Loucy (cell line): ENCODE data around the gene OGA.

ENCODE experiments used
- H2AFZ ChIP-seq: fragments of 200-600 bp; sonication (generic); 2 replicates; pipeline ENCODE4 v1.6.0; 2016; ENCODE audit warnings: antibody characterized with exemption, mild to moderate bottlenecking, low read length, moderate library complexity
- H3F3A ChIP-seq: fragments of 200-600 bp; 2 replicates; pipeline ENCODE4 v1.6.0; 2016; ENCODE audit warnings: antibody characterized with exemption, low read depth, mild to moderate bottlenecking
- H3K27me3 ChIP-seq: fragments of 200-600 bp; sonication (generic); 2 replicates; pipeline ENCODE4 v1.6.1; 2014; ENCODE audit warnings: low read length, mild to moderate bottlenecking; ENCODE audit not compliant: insufficient read depth, poor library complexity, severe bottlenecking
- H3K36me3 ChIP-seq: fragments of 200-600 bp; sonication (generic); 2 replicates; pipeline ENCODE4 v1.6.1; 2016; ENCODE audit warnings: low read length; ENCODE audit not compliant: insufficient read depth
- H3K4me1 ChIP-seq: fragments of 200-600 bp; sonication (generic); 2 replicates; pipeline ENCODE4 v1.5.1; 2014; ENCODE audit warnings: low read length, mild to moderate bottlenecking; ENCODE audit not compliant: insufficient read depth, poor library complexity, severe bottlenecking
- H3K4me2 ChIP-seq: fragments of 200-600 bp; sonication (generic); 2 replicates; pipeline ENCODE4 v1.6.0; 2014; ENCODE audit warnings: antibody characterized with exemption, low read length, low read depth, mild to moderate bottlenecking; ENCODE audit not compliant: poor library complexity, severe bottlenecking
- H3K4me3 ChIP-seq: fragments of 200-600 bp; sonication (generic); 2 replicates; pipeline ENCODE4 v1.5.1; 2014; ENCODE audit warnings: low read length, mild to moderate bottlenecking, mixed read lengths; ENCODE audit not compliant: poor library complexity, severe bottlenecking
- H3K79me2 ChIP-seq: fragments of 200-600 bp; sonication (generic); 2 replicates; pipeline ENCODE4 v1.6.1; 2014; ENCODE audit warnings: low read length; ENCODE audit not compliant: insufficient read depth
- H3K9ac ChIP-seq: fragments of 200-600 bp; sonication (generic); 2 replicates; pipeline ENCODE4 v1.6.0; 2014; ENCODE audit warnings: mild to moderate bottlenecking, low read depth, low read length, moderate library complexity; ENCODE audit not compliant: poor library complexity, severe bottlenecking
- H3K9me2 ChIP-seq: fragments of 200-600 bp; sonication (generic); replicated peaks from 2 replicates; pipeline ENCODE4 v1.6.1; 2016; ENCODE audit warnings: low read depth, low read length, mixed read lengths
- H3K9me3 ChIP-seq: fragments of 200-600 bp; sonication (generic); 2 replicates; pipeline ENCODE4 v1.6.1; 2014; ENCODE audit warnings: mild to moderate bottlenecking, antibody characterized with exemption, low read length, low read depth; ENCODE audit not compliant: insufficient read depth
- H4K20me1 ChIP-seq: fragments of 200-600 bp; sonication (generic); 2 replicates; pipeline ENCODE4 v1.6.0; 2014; ENCODE audit warnings: antibody characterized with exemption, low read length, mild to moderate bottlenecking; ENCODE audit not compliant: insufficient read depth, poor library complexity, severe bottlenecking
- EZH2phosphoT487 ChIP-seq: fragments of 200-600 bp; IDR thresholded peaks from 2 replicates; pipeline ENCODE4 v1.6.1; 2018; ENCODE audit warnings: antibody characterized with exemption, mild to moderate bottlenecking, moderate library complexity, borderline replicate concordance
- TF ChIP-seq, protein P1 (sequence below): fragments of 200-600 bp; sonication (generic); conservative IDR thresholded peaks from 2 replicates; pipeline ENCODE4 v1.5.1; 2014; ENCODE audit warnings: mild to moderate bottlenecking, antibody characterized with exemption, low read length

The OGA gene

DNA sequence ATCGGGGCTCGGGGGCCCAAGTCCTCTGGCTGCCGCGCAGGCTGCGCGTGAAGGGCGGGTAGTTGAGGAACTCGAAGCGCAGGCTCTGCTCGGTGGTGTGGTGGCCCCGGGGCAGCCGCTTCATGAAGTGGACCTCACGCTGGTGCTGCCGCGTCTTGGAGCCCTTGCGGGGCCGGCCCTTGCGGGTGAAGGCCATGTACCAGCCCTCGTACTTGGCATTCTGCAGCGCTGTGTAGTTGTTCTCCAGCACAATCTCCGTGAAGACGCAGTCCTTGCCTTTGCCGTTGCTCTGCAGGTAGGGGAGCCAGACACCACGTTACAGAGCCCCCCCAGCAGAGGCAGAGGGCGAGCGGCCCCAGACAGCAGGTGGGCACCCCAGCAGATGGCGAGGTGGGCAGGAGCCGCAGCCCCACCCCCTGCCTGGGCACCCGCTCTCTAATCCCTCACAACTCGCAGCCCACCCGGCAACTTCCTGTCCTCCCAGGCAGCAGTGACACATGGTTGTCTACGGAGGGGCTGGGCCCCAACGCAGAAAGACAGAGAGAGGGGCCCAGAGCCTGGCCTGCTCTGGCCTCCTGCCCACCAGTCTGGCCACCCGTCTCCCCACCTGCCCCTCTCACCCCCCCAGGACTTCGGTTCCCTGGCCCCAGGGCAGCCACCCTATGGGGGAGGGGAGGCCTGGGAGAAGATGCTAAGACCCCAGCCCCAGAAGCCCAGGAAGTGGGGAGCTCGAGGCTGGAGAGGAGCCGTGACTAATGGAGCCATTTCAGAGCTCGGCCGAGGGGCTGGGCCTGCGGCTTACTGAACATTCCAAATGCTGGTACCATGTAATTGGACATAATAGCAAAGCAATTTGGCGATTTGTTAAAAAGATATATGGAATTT lies 47.7 kb downstream of the OGA start:
- H3K9me2 ChIP-seq, result no peaks in the 10 kb centered on the region
- H3K4me1 ChIP-seq, result no peaks in the 10 kb centered on the region
- no peak overlapping the region for H3K9ac ChIP-seq
- TF ChIP-seq, protein P1, sequence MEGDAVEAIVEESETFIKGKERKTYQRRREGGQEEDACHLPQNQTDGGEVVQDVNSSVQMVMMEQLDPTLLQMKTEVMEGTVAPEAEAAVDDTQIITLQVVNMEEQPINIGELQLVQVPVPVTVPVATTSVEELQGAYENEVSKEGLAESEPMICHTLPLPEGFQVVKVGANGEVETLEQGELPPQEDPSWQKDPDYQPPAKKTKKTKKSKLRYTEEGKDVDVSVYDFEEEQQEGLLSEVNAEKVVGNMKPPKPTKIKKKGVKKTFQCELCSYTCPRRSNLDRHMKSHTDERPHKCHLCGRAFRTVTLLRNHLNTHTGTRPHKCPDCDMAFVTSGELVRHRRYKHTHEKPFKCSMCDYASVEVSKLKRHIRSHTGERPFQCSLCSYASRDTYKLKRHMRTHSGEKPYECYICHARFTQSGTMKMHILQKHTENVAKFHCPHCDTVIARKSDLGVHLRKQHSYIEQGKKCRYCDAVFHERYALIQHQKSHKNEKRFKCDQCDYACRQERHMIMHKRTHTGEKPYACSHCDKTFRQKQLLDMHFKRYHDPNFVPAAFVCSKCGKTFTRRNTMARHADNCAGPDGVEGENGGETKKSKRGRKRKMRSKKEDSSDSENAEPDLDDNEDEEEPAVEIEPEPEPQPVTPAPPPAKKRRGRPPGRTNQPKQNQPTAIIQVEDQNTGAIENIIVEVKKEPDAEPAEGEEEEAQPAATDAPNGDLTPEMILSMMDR, result no peak
- no peak for TF ChIP-seq EZH2phosphoT487
- H3K36me3 ChIP-seq, result no peaks in the 10 kb centered on the region
- no peak overlapping the region for H3K4me3 ChIP-seq
- H3K79me2 ChIP-seq, result no peaks in the 10 kb centered on the region
- no peaks in the 10 kb centered on the region for H4K20me1 ChIP-seq
- no peaks in the 10 kb centered on the region for H3K27me3 ChIP-seq
- no peak overlapping the region for H2AFZ ChIP-seq
- H3K4me2 ChIP-seq, result no peak overlapping the region
- no peaks in the 10 kb centered on the region for H3K9me3 ChIP-seq
- no peaks in the 10 kb centered on the region for H3F3A ChIP-seq

DNA sequence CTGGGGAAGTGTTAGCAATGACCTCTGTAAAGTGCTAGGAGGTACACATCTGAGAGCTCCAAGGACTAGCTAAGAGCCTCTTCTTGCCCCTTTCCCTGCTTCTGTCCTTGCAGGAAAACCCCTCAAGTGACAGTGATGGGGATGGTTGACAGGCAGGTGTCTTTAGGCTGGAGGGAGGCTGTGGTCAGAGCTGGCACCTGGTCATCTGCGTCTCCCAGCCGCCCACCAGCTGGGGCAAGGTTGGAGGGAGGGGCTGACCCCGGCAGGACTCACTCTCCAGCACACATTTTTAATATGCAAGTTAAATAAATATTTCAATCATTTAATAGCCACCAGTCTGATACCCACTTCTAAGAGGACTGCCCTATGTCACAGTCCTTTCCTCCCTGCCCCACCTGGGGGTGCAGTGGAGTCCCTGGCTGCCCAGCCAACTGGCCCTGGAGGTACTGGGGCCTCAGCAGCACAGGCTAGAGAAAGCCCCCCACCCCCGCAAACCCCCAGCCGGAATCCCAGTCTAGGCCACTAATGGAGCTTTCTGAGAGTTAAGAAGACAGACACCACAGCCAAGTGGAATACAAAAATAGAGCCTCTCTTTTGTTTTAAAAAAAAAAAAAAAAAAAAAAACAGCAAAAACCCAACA lies 48.6 kb downstream of the OGA start:
- Histone ChIP-seq H3K79me2 (no peaks in the 10 kb centered on the region), H3K4me1 (no peaks in the 10 kb centered on the region), H3K9ac (no peak overlapping the region), H3K4me3 (no peak overlapping the region), H3K36me3 (no peaks in the 10 kb centered on the region), H3K4me2 (no peak overlapping the region), H3K27me3 (no peaks in the 10 kb centered on the region), H3K9me3 (no peaks in the 10 kb centered on the region), H3K9me2 (no peaks in the 10 kb centered on the region), H4K20me1 (no peaks in the 10 kb centered on the region), H3F3A (no peaks in the 10 kb centered on the region), H2AFZ (no peak overlapping the region)
- TF ChIP-seq, protein P1, result no peak
- no peak for TF ChIP-seq EZH2phosphoT487

DNA sequence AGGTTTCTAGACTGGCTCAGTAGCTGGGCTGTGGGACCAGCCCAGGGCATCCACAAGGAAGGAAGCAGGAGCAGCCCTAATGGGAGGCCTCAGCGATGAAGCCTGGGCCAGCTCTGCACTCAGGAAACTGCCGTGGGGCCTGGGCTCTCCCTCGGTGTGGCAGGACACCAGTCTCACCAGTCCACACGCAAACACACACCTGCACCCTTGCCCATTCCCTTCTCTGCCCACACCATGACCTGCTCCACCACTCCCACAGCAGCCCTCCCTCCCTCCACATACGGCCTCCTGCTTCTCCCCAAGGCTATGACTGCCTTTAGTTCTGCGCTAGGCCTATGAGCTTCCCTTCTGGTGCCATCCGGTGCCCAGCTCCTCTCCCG lies 49.5 kb downstream of the OGA start:
- H3F3A ChIP-seq, result no peaks in the 10 kb centered on the region
- no peaks in the 10 kb centered on the region for H4K20me1 ChIP-seq
- no peaks in the 10 kb centered on the region for H3K79me2 ChIP-seq
- H3K9me2 ChIP-seq, result no peaks in the 10 kb centered on the region
- no peak overlapping the region for H3K4me2 ChIP-seq
- H3K4me1 ChIP-seq, result no peaks in the 10 kb centered on the region
- H2AFZ ChIP-seq, result no peak overlapping the region
- no peaks in the 10 kb centered on the region for H3K9me3 ChIP-seq
- no peak overlapping the region for H3K4me3 ChIP-seq
- TF ChIP-seq, protein P1, result no peak
- H3K9ac ChIP-seq, result no peak overlapping the region
- H3K27me3 ChIP-seq, result no peaks in the 10 kb centered on the region
- H3K36me3 ChIP-seq, result no peaks in the 10 kb centered on the region
